Measurements from ENCODE around the gene AGAP1. TPM values are rescaled to one million over a fixed set of nuclear protein-coding genes. Genes with fewer than 3 reads are reported as not detected.

AGAP1 gene
- total and polyA plus RNA-seq, 11 donors = 5.9 to 21.6 (median 18.9) TPM

DNA sequence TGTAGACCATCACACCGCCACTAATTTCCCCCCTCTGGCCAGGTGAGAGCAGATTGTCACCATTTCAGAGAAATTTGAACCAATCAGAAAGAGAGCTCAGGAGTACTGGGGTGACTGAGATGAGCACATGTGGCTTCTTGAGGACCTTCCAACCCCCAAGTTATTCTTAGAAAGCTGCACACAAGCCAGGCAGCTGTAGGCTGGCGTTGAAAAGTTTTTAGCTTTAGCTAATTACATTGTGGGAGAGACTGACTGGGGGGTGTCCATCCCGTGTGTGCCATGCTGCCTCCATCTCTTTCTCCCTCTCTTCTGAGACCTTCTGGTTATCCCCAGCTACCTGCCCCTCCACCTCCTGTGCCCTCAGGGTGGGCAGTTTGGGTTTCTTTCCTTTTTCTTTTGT lies 154.0 kb downstream of the AGAP1 start:
- Histone ChIP-seq H3K4me1 (peaks cover 0 to 41% (median 16%) of the 10 kb centered on the region in 12 donors), H3K4me3 (no peak overlapping the region), H3K27ac (no peak overlapping the region), H3K36me3 (no peaks in the 10 kb centered on the region), H3K9me3 (no peaks in the 10 kb centered on the region), H3K27me3 (no peaks in the 10 kb centered on the region)
- TF ChIP-seq, protein P1, sequence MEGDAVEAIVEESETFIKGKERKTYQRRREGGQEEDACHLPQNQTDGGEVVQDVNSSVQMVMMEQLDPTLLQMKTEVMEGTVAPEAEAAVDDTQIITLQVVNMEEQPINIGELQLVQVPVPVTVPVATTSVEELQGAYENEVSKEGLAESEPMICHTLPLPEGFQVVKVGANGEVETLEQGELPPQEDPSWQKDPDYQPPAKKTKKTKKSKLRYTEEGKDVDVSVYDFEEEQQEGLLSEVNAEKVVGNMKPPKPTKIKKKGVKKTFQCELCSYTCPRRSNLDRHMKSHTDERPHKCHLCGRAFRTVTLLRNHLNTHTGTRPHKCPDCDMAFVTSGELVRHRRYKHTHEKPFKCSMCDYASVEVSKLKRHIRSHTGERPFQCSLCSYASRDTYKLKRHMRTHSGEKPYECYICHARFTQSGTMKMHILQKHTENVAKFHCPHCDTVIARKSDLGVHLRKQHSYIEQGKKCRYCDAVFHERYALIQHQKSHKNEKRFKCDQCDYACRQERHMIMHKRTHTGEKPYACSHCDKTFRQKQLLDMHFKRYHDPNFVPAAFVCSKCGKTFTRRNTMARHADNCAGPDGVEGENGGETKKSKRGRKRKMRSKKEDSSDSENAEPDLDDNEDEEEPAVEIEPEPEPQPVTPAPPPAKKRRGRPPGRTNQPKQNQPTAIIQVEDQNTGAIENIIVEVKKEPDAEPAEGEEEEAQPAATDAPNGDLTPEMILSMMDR (IDR thresholded peaks at IDR 0.05) = no peak
- no peak for TF ChIP-seq POLR2A (IDR thresholded peaks at IDR 0.05)
- intact Hi-C loops (cut with DNase I) = no loop called here
- 26 to 52% (median 40%) methylated on average over 3 of the region's 3 CpGs for WGBS, 4 donors
- DNase-seq (no peak), ATAC-seq (peak in 2 of 4 donors; percentile 21 to 38)

DNA sequence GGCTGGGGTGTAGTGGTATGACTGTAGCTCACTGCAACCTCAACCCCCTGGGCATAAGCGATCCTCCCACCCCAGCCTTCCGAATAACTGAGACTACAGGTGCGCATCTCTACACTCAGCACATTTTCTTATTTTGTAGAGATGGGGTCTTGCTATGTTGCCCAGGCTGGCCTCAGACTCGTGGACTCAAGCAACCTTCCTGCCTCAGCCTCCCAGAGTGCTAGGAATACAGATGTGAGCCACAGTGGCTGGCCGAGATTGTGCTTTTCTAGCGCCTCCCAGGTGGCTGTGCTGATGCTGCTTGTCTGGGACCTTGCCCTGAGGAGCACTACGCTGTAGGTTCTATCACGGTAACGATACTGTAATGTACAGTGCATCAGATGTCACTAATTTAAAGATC lies 155.6 kb downstream of the AGAP1 start:
- ATAC-seq = no peak
- H3K36me3 ChIP-seq = no peaks in the 10 kb centered on the region

DNA sequence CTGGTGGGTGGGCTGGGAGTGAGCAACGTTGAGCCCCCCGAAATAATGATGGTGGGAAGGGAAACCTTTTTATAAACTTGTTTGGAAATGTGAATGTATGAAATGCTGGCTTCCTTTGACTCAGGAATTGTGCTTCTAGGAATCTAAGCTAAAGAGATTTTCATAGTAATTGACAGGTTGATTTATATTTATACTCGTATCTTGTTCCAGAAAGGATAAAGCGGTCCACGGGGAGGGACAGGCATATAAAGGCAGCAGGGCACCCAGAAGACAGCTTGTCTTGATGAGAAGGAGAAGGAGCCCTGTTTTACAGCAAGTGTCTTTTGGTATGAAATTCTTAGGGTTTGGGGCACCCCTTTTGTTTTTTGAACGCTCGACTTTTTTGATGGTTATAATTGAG lies 157.8 kb downstream of the AGAP1 start:
- intact Hi-C loops (cut with DNase I) = loop anchor here in 1 of 10 donors (5.0 kb wide), 1 partner anchor 54 kb away; no protein-coding TSS in a partner anchor
- H3K4me1 ChIP-seq = peaks cover 0 to 31% (median 9%) of the 10 kb centered on the region in 12 donors
- H3K4me3 ChIP-seq = no peak overlapping the region
- TF ChIP-seq, protein P1 (IDR thresholded peaks at IDR 0.05) = no peak
- TF ChIP-seq POLR2A (IDR thresholded peaks at IDR 0.05) = no peak
- H3K27ac ChIP-seq = no peak overlapping the region
- H3K9me3 ChIP-seq = no peaks in the 10 kb centered on the region
- ATAC-seq = no peak
- no peaks in the 10 kb centered on the region for H3K36me3 ChIP-seq
- 83 to 86% (median 85%) methylated on average over 7 of the region's 7 CpGs for whole genome bisulfite sequencing, 4 donors
- H3K27me3 ChIP-seq = no peaks in the 10 kb centered on the region
- no peak for DNase-seq

More for the DNA sequence above, 155.6 kb downstream of the AGAP1 start:
- intact Hi-C loops (cut with DNase I) = no loop called here
- H3K4me3 ChIP-seq = no peak overlapping the region
- no peak for TF ChIP-seq POLR2A (IDR thresholded peaks at IDR 0.05)
- TF ChIP-seq, protein P1 (IDR thresholded peaks at IDR 0.05) = no peak
- H3K27me3 ChIP-seq = no peaks in the 10 kb centered on the region
- H3K9me3 ChIP-seq = no peaks in the 10 kb centered on the region
- no peak overlapping the region for H3K27ac ChIP-seq
- peaks cover 0 to 35% (median 9%) of the 10 kb centered on the region in 12 donors for H3K4me1 ChIP-seq
- 86 to 91% (median 89%) methylated on average over 9 of the region's 9 CpGs for WGBS, 4 donors
- DNase-seq = no peak

DNA sequence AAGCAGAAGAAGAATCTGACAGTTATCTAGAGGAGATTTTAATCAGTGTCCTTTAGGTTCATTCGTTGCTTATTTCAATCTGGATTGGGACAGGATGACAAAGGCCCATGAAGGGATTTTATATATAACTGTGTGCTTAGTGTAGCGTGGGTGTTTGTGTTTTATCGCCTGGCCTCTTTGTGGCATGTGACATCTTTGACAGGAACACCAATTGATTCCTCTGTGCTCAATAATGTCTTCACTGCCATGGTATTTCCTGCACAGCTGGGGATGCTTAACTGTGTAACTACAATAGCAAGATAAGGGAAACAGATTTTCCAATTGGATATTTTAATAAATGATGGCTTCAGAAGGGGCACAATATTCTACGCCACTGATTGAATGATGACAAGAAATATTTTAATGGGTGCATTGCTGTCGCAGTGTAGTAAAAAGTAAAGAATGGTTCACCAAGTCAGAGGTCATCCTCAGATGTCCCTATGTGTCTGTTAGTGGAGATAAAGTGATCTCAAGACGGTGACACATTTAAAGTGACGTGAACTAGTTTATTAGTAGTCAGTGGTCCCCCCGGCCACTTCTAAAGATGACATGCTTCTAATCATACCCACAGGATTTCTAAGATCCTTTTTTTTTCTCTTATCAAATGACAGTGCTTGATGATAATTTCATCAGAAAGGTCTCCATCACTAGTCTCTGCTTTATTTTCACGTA lies 160.4 kb downstream of the AGAP1 start:
- Histone ChIP-seq H3K9me3 (no peaks in the 10 kb centered on the region), H3K36me3 (no peaks in the 10 kb centered on the region), H3K4me1 (peaks cover 0 to 37% (median 16%) of the 10 kb centered on the region in 12 donors), H3K27ac (no peak overlapping the region), H3K4me3 (no peak overlapping the region), H3K27me3 (peaks cover 0 to 6% (median 0%) of the 10 kb centered on the region in 9 donors)
- no peak for DNase-seq
- 50 to 63% (median 59%) methylated on average over 9 of the region's 9 CpGs for WGBS, 4 donors
- peak in 1 of 4 donors; percentile 49 for ATAC-seq
- intact Hi-C loops (cut with DNase I) = loop anchor here in 1 of 10 donors (5.0 kb wide), 1 partner anchor 57 kb away; no protein-coding TSS in a partner anchor
- TF ChIP-seq, protein P1 (IDR thresholded peaks at IDR 0.05) = no peak
- TF ChIP-seq POLR2A (IDR thresholded peaks at IDR 0.05) = no peak

All from heart left ventricle (tissue), 16 donors.